Measurements from ENCODE around the gene JAKMIP1.

Gene JAKMIP1

GRCh38 chr4:6114601-6115000 lies 85.7 kb downstream of the JAKMIP1 start:
- Histone ChIP-seq H3K9me3 (ENCODE audit: insufficient read depth, low read length) (no peaks in the 10 kb centered on the region), H3K4me1 (ENCODE audit: insufficient read depth, insufficient read length) (peaks cover 20% of the 10 kb centered on the region), H3K27me3 (ENCODE audit: insufficient read depth, insufficient read length) (peaks cover 7% of the 10 kb centered on the region), H3K9ac (ENCODE audit: insufficient read length, low read depth) (no peak overlapping the region), H3K36me3 (ENCODE audit: insufficient read depth, insufficient read length, low read length) (no peaks in the 10 kb centered on the region), H3K4me3 (ENCODE audit: insufficient read length, low read depth) (no peak overlapping the region)
- DNase-seq (ENCODE audit: low read depth, low spot score): no peak
- TF ChIP-seq YY1 (IDR thresholded peaks at IDR 0.05; ENCODE audit: insufficient read depth, insufficient read length): no peak
- no peak for TF ChIP-seq SUZ12 (IDR thresholded peaks at IDR 0.05; ENCODE audit: extremely low read depth, insufficient read depth, insufficient read length)
- no peak for TF ChIP-seq ZNF274 (IDR thresholded peaks at IDR 0.05; ENCODE audit: low read depth, low read length)

GRCh38 chr4:6114181-6114580 lies 86.2 kb downstream of the JAKMIP1 start:
- Histone ChIP-seq H3K4me3 (ENCODE audit: insufficient read length, low read depth) (no peak overlapping the region), H3K27me3 (ENCODE audit: insufficient read depth, insufficient read length) (peaks cover 7% of the 10 kb centered on the region), H3K9me3 (ENCODE audit: insufficient read depth, low read length) (no peaks in the 10 kb centered on the region), H3K4me1 (ENCODE audit: insufficient read depth, insufficient read length) (peaks cover 20% of the 10 kb centered on the region), H3K9ac (ENCODE audit: insufficient read length, low read depth) (no peak overlapping the region), H3K36me3 (ENCODE audit: insufficient read depth, insufficient read length, low read length) (no peaks in the 10 kb centered on the region)
- TF ChIP-seq YY1 (IDR thresholded peaks at IDR 0.05; ENCODE audit: insufficient read depth, insufficient read length): no peak
- no peak for TF ChIP-seq ZNF274 (IDR thresholded peaks at IDR 0.05; ENCODE audit: low read depth, low read length)
- TF ChIP-seq SUZ12 (IDR thresholded peaks at IDR 0.05; ENCODE audit: extremely low read depth, insufficient read depth, insufficient read length): no peak
- DNase-seq (ENCODE audit: low read depth, low spot score): no peak

GRCh38 chr4:6113641-6114040 lies 86.7 kb downstream of the JAKMIP1 start:
- H3K4me1 ChIP-seq (ENCODE audit: insufficient read depth, insufficient read length): peaks cover 20% of the 10 kb centered on the region
- no peak overlapping the region for H3K9ac ChIP-seq (ENCODE audit: insufficient read length, low read depth)
- no peak overlapping the region for H3K4me3 ChIP-seq (ENCODE audit: insufficient read length, low read depth)
- peaks cover 7% of the 10 kb centered on the region for H3K27me3 ChIP-seq (ENCODE audit: insufficient read depth, insufficient read length)
- no peaks in the 10 kb centered on the region for H3K9me3 ChIP-seq (ENCODE audit: insufficient read depth, low read length)
- TF ChIP-seq ZNF274 (IDR thresholded peaks at IDR 0.05; ENCODE audit: low read depth, low read length): no peak
- no peak for TF ChIP-seq YY1 (IDR thresholded peaks at IDR 0.05; ENCODE audit: insufficient read depth, insufficient read length)
- TF ChIP-seq SUZ12 (IDR thresholded peaks at IDR 0.05; ENCODE audit: extremely low read depth, insufficient read depth, insufficient read length): no peak
- no peaks in the 10 kb centered on the region for H3K36me3 ChIP-seq (ENCODE audit: insufficient read depth, insufficient read length, low read length)
- no peak for DNase-seq (ENCODE audit: low read depth, low spot score)

- DNase-seq (ENCODE audit: low read depth, low spot score): no peak
- peaks cover 7% of the 10 kb centered on the region for H3K27me3 ChIP-seq (ENCODE audit: insufficient read depth, insufficient read length)
- TF ChIP-seq SUZ12 (IDR thresholded peaks at IDR 0.05; ENCODE audit: extremely low read depth, insufficient read depth, insufficient read length) (no peak), YY1 (IDR thresholded peaks at IDR 0.05; ENCODE audit: insufficient read depth, insufficient read length) (no peak), ZNF274 (IDR thresholded peaks at IDR 0.05; ENCODE audit: low read depth, low read length) (no peak)
- no peaks in the 10 kb centered on the region for H3K9me3 ChIP-seq (ENCODE audit: insufficient read depth, low read length)
- H3K36me3 ChIP-seq (ENCODE audit: insufficient read depth, insufficient read length, low read length): no peaks in the 10 kb centered on the region
- H3K9ac ChIP-seq (ENCODE audit: insufficient read length, low read depth): no peak overlapping the region
- H3K4me1 ChIP-seq (ENCODE audit: insufficient read depth, insufficient read length): peaks cover 17% of the 10 kb centered on the region
- no peak overlapping the region for H3K4me3 ChIP-seq (ENCODE audit: insufficient read length, low read depth)
Measured at GRCh38 chr4:6112606-6113290, 87.6 kb downstream of the JAKMIP1 start.

- H3K9me3 ChIP-seq (ENCODE audit: insufficient read depth, low read length): no peaks in the 10 kb centered on the region
- no peak for DNase-seq (ENCODE audit: low read depth, low spot score)
- H3K36me3 ChIP-seq (ENCODE audit: insufficient read depth, insufficient read length, low read length): no peaks in the 10 kb centered on the region
- H3K4me3 ChIP-seq (ENCODE audit: insufficient read length, low read depth): no peak overlapping the region
- peaks cover 11% of the 10 kb centered on the region for H3K4me1 ChIP-seq (ENCODE audit: insufficient read depth, insufficient read length)
- no peak for TF ChIP-seq ZNF274 (IDR thresholded peaks at IDR 0.05; ENCODE audit: low read depth, low read length)
- TF ChIP-seq YY1 (IDR thresholded peaks at IDR 0.05; ENCODE audit: insufficient read depth, insufficient read length): no peak
- TF ChIP-seq SUZ12 (IDR thresholded peaks at IDR 0.05; ENCODE audit: extremely low read depth, insufficient read depth, insufficient read length): no peak
- peaks cover 7% of the 10 kb centered on the region for H3K27me3 ChIP-seq (ENCODE audit: insufficient read depth, insufficient read length)
- no peak overlapping the region for H3K9ac ChIP-seq (ENCODE audit: insufficient read length, low read depth)
Measured at GRCh38 chr4:6111354-6111960, 88.9 kb downstream of the JAKMIP1 start.

- Histone ChIP-seq H3K4me1 (ENCODE audit: insufficient read depth, insufficient read length) (peaks cover 10% of the 10 kb centered on the region), H3K36me3 (ENCODE audit: insufficient read depth, insufficient read length, low read length) (no peaks in the 10 kb centered on the region), H3K9me3 (ENCODE audit: insufficient read depth, low read length) (no peaks in the 10 kb centered on the region), H3K27me3 (ENCODE audit: insufficient read depth, insufficient read length) (peaks cover 7% of the 10 kb centered on the region), H3K4me3 (ENCODE audit: insufficient read length, low read depth) (no peak overlapping the region), H3K9ac (ENCODE audit: insufficient read length, low read depth) (no peak overlapping the region)
- no peak for TF ChIP-seq ZNF274 (IDR thresholded peaks at IDR 0.05; ENCODE audit: low read depth, low read length)
- TF ChIP-seq SUZ12 (IDR thresholded peaks at IDR 0.05; ENCODE audit: extremely low read depth, insufficient read depth, insufficient read length): no peak
- TF ChIP-seq YY1 (IDR thresholded peaks at IDR 0.05; ENCODE audit: insufficient read depth, insufficient read length): no peak
- DNase-seq (ENCODE audit: low read depth, low spot score): no peak
Measured at GRCh38 chr4:6110681-6111353, 89.5 kb downstream of the JAKMIP1 start.

Measured in NT2/D1 (cell line).